Breast epithelium (tissue), 4 donors: ENCODE results near the gene GRP. TPM values are rescaled to one million over a fixed set of nuclear protein-coding genes. Genes with fewer than 3 reads are reported as not detected.

Source experiments
- DNase-seq, 2 donors: peaks; one replicate each; pipeline ENCODE4 v3.0.0-alpha.2; 2019; ENCODE audit warnings: low spot score in 2 of 2
- H3K27ac ChIP-seq, 2 donors: fragments of 200-600 bp; sonication (generic) in 1 of 2; one replicate each; pipeline ENCODE4 v1.5.1; 2016 to 2019; ENCODE audit warnings: mild to moderate bottlenecking in 1 of 2
- H3K27me3 ChIP-seq, 2 donors: fragments of 200-600 bp; sonication (generic) in 1 of 2; one replicate each; pipeline versions ENCODE4 v1.5.1 to v1.6.0; 2017 to 2019; ENCODE audit warnings: control low read depth in 1 of 2, mild to moderate bottlenecking in 1 of 2
- H3K36me3 ChIP-seq: fragments of 200-600 bp; one replicate; pipeline ENCODE4 v1.5.1; 2019
- H3K4me1 ChIP-seq, 2 donors: fragments of 200-600 bp; sonication (generic); one replicate each; pipeline ENCODE4 v1.5.1; 2016 to 2019; ENCODE audit warnings: control low read depth in 1 of 2
- H3K4me3 ChIP-seq, 3 donors: fragments of 200-600 bp; sonication (generic); 1 replicate in 2 of 3; 2 replicates in 1 of 3; pipeline ENCODE4 v1.5.1; 2016 to 2019; ENCODE audit warnings: mild to moderate bottlenecking in 3 of 3, moderate library complexity in 2 of 3
- H3K9me3 ChIP-seq, 2 donors: fragments of 200-600 bp; sonication (generic) in 1 of 2; one replicate each; pipeline ENCODE4 v1.5.1; 2016 to 2019; ENCODE audit warnings: control low read depth in 1 of 2
- CTCF ChIP-seq, 3 donors: fragments of 450-650 bp; IDR thresholded peaks; one replicate each; pipeline ENCODE4 v1.5.1; 2016 to 2017; ENCODE audit warnings: antibody characterized with exemption in 3 of 3, mild to moderate bottlenecking in 3 of 3, moderate library complexity in 3 of 3
- POLR2A ChIP-seq: fragments of 450-650 bp; IDR thresholded peaks from one replicate; pipeline ENCODE4 v1.6.1; 2016; ENCODE audit warnings: antibody characterized with exemption, mild to moderate bottlenecking, moderate library complexity
- POLR2AphosphoS5 ChIP-seq, 3 donors: sonication (generic); formaldehyde crosslinking; IDR thresholded peaks; one replicate each; pipeline ENCODE4 v1.6.1; 2017; ENCODE audit warnings: antibody characterized with exemption in 3 of 3
- intact Hi-C: fragments of 100-400 bp; cut with DNase I; formaldehyde crosslinking; loops from one replicate; pipeline ENCODE4 v1.15.1; 2023; ENCODE audit warnings: low total_unique reads
- total RNA-seq, 3 donors: library from RNA; depleted of rRNA; stranded (reverse); fragments of >200 nt; gene quantifications; one replicate each; pipeline ENCODE4 v1.1.0, GENCODE V29; 2016

Gene GRP
- total RNA-seq, 3 donors from 2014 or later, result 1.6 to 4.7 TPM; not detected in 1

DNA sequence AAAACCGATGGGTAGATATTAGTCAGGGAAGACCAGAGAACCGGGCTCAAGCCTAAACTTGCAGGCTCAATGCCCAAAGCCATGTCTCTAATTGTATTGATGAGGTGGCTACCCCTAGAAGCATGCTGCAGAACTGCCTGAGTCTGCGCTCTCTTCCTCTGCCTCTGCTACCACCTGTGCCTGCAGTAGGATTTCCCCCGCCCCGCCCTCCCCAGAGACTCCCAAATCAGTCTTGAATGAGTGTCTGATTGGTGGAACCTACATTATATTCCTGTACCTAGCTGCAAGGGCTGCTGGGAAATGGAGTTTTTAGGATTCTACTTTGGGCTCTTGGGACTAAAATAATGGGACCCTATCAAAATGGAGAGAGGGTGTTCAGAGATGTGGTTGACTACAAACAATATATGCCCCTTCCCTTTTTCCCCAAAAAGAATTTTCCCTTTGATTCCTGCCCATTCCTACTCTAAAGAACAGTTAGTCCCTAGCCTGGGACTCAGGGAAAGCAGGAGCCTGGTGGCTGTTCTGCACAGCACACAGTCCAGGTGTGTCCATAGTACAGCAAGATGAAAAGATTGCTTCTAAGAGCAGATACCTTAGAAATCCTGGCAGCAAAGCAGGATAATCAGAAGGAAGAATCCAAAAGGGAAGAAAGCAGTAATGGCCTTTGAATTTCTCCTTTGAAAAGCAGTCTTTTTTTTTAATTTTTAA, 12.5 kb downstream of the GRP start:
- Histone ChIP-seq H3K4me3 (no peak overlapping the region), H3K27me3 (no peaks in the 10 kb centered on the region), H3K4me1 (peaks cover 0 to 11% of the 10 kb centered on the region in 2 donors), H3K36me3 (no peaks in the 10 kb centered on the region), H3K27ac (no peak overlapping the region), H3K9me3 (no peaks in the 10 kb centered on the region)
- DNase-seq, result no peak
- intact Hi-C loops, result no loop called here
- TF ChIP-seq CTCF (IDR thresholded peaks at IDR 0.05) (no peak), POLR2A (no peak), POLR2AphosphoS5 (IDR thresholded peaks at IDR 0.05) (no peak)

DNA sequence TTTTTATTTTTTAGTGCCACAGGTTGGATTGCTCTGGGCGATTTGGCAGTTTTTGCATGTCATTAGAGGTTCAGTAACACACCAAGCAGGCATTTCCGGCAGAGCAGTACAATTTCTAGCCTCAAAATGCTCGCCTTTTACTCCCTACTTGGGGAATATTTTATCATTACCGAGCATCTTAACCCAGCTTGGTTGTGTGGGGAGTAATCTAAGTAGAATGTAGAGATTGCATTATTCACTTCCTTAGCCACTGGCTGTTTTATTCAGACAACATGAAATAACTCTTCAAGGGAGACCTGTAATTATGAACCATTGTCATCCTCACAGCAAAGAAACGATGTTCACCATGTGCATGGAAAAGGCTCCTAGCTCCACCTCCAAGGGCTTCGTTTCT, 13.1 kb downstream of the GRP start:
- Histone ChIP-seq H3K27ac (no peak overlapping the region), H3K4me1 (peaks cover 0 to 6% of the 10 kb centered on the region in 2 donors), H3K27me3 (no peaks in the 10 kb centered on the region), H3K9me3 (no peaks in the 10 kb centered on the region), H3K36me3 (no peaks in the 10 kb centered on the region), H3K4me3 (no peak overlapping the region)
- TF ChIP-seq POLR2AphosphoS5 (IDR thresholded peaks at IDR 0.05) (no peak), POLR2A (no peak), CTCF (IDR thresholded peaks at IDR 0.05) (no peak)
- intact Hi-C loops, result no loop called here
- DNase-seq, result no peak

GRCh38 chr18:59238385-59238784, 18.4 kb downstream of the GRP start:
- H3K9me3 ChIP-seq, result no peaks in the 10 kb centered on the region
- H3K27ac ChIP-seq, result no peak overlapping the region
- DNase-seq, result no peak
- intact Hi-C loops, result no loop called here
- no peaks in the 10 kb centered on the region for H3K4me1 ChIP-seq
- no peaks in the 10 kb centered on the region for H3K27me3 ChIP-seq
- H3K4me3 ChIP-seq, result no peak overlapping the region
- H3K36me3 ChIP-seq, result no peaks in the 10 kb centered on the region
- TF ChIP-seq CTCF (IDR thresholded peaks at IDR 0.05) (no peak), POLR2A (no peak), POLR2AphosphoS5 (IDR thresholded peaks at IDR 0.05) (no peak)

- no peak overlapping the region for H3K27ac ChIP-seq
- no peak for DNase-seq
- no peak for TF ChIP-seq POLR2AphosphoS5 (IDR thresholded peaks at IDR 0.05)
- no peak for TF ChIP-seq CTCF (IDR thresholded peaks at IDR 0.05)
- no peak for TF ChIP-seq POLR2A
- H3K9me3 ChIP-seq, result no peaks in the 10 kb centered on the region
- no peaks in the 10 kb centered on the region for H3K4me1 ChIP-seq
- H3K36me3 ChIP-seq, result no peaks in the 10 kb centered on the region
- no peak overlapping the region for H3K4me3 ChIP-seq
- intact Hi-C loops, result no loop called here
- H3K27me3 ChIP-seq, result no peaks in the 10 kb centered on the region
These were observed 19.7 kb downstream of the GRP start for GRCh38 chr18:59239642-59240041.

DNA sequence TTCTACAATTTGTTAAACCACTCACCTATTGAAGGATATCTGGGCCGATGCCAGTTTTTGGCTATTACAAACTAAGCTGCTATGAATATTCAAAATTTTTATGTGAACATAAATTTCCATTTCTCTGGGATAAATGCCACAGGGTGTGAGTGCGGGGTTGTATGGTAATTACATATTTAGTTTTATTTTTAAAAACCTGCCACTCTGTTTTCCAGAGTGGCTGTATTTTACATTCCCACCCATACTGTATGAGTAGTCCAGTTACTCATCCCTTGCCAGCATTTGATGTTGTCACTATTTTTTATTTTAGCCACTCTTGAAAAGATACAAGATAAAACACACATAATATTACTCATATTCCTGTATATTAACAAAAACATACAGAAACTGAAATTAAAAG, 22.9 kb downstream of the GRP start:
- Histone ChIP-seq H3K9me3 (no peaks in the 10 kb centered on the region), H3K27ac (no peak overlapping the region), H3K4me1 (no peaks in the 10 kb centered on the region), H3K4me3 (no peak overlapping the region), H3K27me3 (peaks cover 0 to 4% of the 10 kb centered on the region in 2 donors), H3K36me3 (no peaks in the 10 kb centered on the region)
- no peak for TF ChIP-seq POLR2A
- no peak for TF ChIP-seq CTCF (IDR thresholded peaks at IDR 0.05)
- TF ChIP-seq POLR2AphosphoS5 (IDR thresholded peaks at IDR 0.05), result no peak
- no peak for DNase-seq
- intact Hi-C loops, result no loop called here
